Liver (tissue), 9 donors: ENCODE measurements around the gene C2orf92. TPM values are rescaled to one million over a fixed set of nuclear protein-coding genes. Genes with fewer than 3 reads are reported as not detected.

ENCODE experiments used
- DNase-seq: peaks from one replicate; pipeline ENCODE4 v3.0.0-alpha.2; 2017; ENCODE audit warnings: low spot score
- H3K27ac ChIP-seq, 2 donors: one replicate each; pipeline ENCODE4 v1.7.0; 2013; ENCODE audit warnings: inconsistent platforms in 2 of 2, low read length in 2 of 2, control low read depth in 1 of 2, low read depth in 1 of 2, mild to moderate bottlenecking in 1 of 2
- H3K27me3 ChIP-seq, 4 donors: one replicate each; pipeline versions ENCODE4 v1.6.1 to v1.7.0; 2013; ENCODE audit warnings: low read length in 3 of 4, inconsistent platforms in 1 of 4, mild to moderate bottlenecking in 1 of 4, moderate library complexity in 1 of 4; ENCODE audit not compliant: control insufficient read depth in 4 of 4, insufficient read depth in 4 of 4
- H3K36me3 ChIP-seq, 4 donors: one replicate each; pipeline versions ENCODE4 v1.6.1 to v1.7.0; 2013; ENCODE audit warnings: low read length in 3 of 4, mild to moderate bottlenecking in 3 of 4, low read depth in 1 of 4, moderate library complexity in 1 of 4; ENCODE audit not compliant: control insufficient read depth in 4 of 4, insufficient read depth in 3 of 4
- H3K4me1 ChIP-seq, 4 donors: one replicate each; pipeline versions ENCODE4 v1.6.1 to v1.7.0; 2013; ENCODE audit warnings: low read length in 3 of 4, mild to moderate bottlenecking in 3 of 4, moderate library complexity in 1 of 4; ENCODE audit not compliant: control insufficient read depth in 4 of 4, insufficient read depth in 4 of 4
- H3K4me3 ChIP-seq, 3 donors: one replicate each; pipeline versions ENCODE4 v1.6.1 to v1.7.0; 2013; ENCODE audit warnings: low read length in 3 of 3, control low read depth in 1 of 3, low read depth in 1 of 3, mild to moderate bottlenecking in 1 of 3
- H3K9ac ChIP-seq, 2 donors: one replicate each; pipeline ENCODE4 v1.7.0; 2013; ENCODE audit warnings: low read length in 2 of 2, mild to moderate bottlenecking in 2 of 2, moderate library complexity in 2 of 2, control low read depth in 1 of 2, low read depth in 1 of 2
- H3K9me3 ChIP-seq, 4 donors: one replicate each; pipeline versions ENCODE4 v1.6.1 to v1.7.0; 2013; ENCODE audit warnings: low read length in 3 of 4; ENCODE audit not compliant: control insufficient read depth in 4 of 4
- ATF3 ChIP-seq: IDR thresholded peaks from 2 replicates; pipeline ENCODE4 v1.6.1; 2016; ENCODE audit warnings: antibody characterized with exemption
- CTCF ChIP-seq: fragments of 150-350 bp; IDR thresholded peaks from 2 replicates; pipeline ENCODE4 v1.5.1; 2017; ENCODE audit warnings: improper control_type of control experiment, low read depth, low read length; ENCODE audit not compliant: missing input control
- EGR1 ChIP-seq, 2 donors: IDR thresholded peaks; 2 replicates each; pipeline ENCODE4 v1.6.1; 2016 to 2018; ENCODE audit warnings: antibody characterized with exemption in 2 of 2, low read depth in 2 of 2
- FOXA1 ChIP-seq: IDR thresholded peaks from 2 replicates; pipeline ENCODE4 v1.6.1; 2016; ENCODE audit warnings: antibody characterized with exemption
- FOXA2 ChIP-seq: IDR thresholded peaks from 2 replicates; pipeline ENCODE4 v1.6.1; 2016; ENCODE audit warnings: antibody characterized with exemption
- GABPA ChIP-seq, 2 donors: IDR thresholded peaks in 1 of 2; conservative IDR thresholded peaks in 1 of 2; 2 replicates each; pipeline ENCODE4 v1.6.1; 2016; ENCODE audit warnings: antibody characterized with exemption in 2 of 2, mild to moderate bottlenecking in 1 of 2, moderate library complexity in 1 of 2
- HNF4A ChIP-seq, 2 donors: conservative IDR thresholded peaks; 2 replicates each; pipeline ENCODE4 v1.6.1; 2016; ENCODE audit warnings: antibody characterized with exemption in 2 of 2, mild to moderate bottlenecking in 2 of 2
- HNF4G ChIP-seq: IDR thresholded peaks from 2 replicates; pipeline ENCODE4 v1.6.1; 2016; ENCODE audit warnings: antibody characterized with exemption
- JUND ChIP-seq, 2 donors: IDR thresholded peaks; 2 replicates each; pipeline ENCODE4 v1.6.1; 2016; ENCODE audit warnings: antibody characterized with exemption in 2 of 2
- MAX ChIP-seq: IDR thresholded peaks from 2 replicates; pipeline ENCODE4 v1.6.1; 2016; ENCODE audit warnings: antibody characterized with exemption
- NR2F2 ChIP-seq: IDR thresholded peaks from 2 replicates; pipeline ENCODE4 v1.6.1; 2016; ENCODE audit warnings: antibody characterized with exemption
- RAD21 ChIP-seq, 2 donors: IDR thresholded peaks; 2 replicates each; pipeline ENCODE4 v1.6.1; 2016; ENCODE audit warnings: antibody characterized with exemption in 2 of 2, mild to moderate bottlenecking in 2 of 2
- REST ChIP-seq: IDR thresholded peaks from 2 replicates; pipeline ENCODE4 v1.6.1; 2016; ENCODE audit warnings: antibody characterized with exemption, mild to moderate bottlenecking
- RXRA ChIP-seq, 2 donors: IDR thresholded peaks; 2 replicates each; pipeline ENCODE4 v1.6.1; 2017 to 2018; ENCODE audit warnings: antibody characterized with exemption in 2 of 2, mild to moderate bottlenecking in 1 of 2
- SP1 ChIP-seq: IDR thresholded peaks from 2 replicates; pipeline ENCODE4 v1.6.1; 2018; ENCODE audit warnings: antibody characterized with exemption, mild to moderate bottlenecking
- TAF1 ChIP-seq: conservative IDR thresholded peaks from 2 replicates; pipeline ENCODE4 v1.6.1; 2016; ENCODE audit warnings: antibody characterized with exemption, mild to moderate bottlenecking
- YY1 ChIP-seq: IDR thresholded peaks from 2 replicates; pipeline ENCODE4 v1.6.1; 2016; ENCODE audit warnings: antibody characterized with exemption, mild to moderate bottlenecking
- WGBS: extraction: QIAGEN DNeasy Blood & Tissue Kit; methylation state at CpG from one replicate; pipeline ENCODE4 v1.1.7; 2013; 5-methylcytosine and 5-hydroxymethylcytosine counted together
- polyA plus RNA-seq, 2 donors: library from polyadenylated mRNA; stranded (reverse) in 1 of 2; unstranded in 1 of 2; fragments of 200-250 nt in 1 of 2; fragments of >200 nt in 1 of 2; fragmentation: Nextera tagmentation in 1 of 2; extraction: Ambion mirVana in 1 of 2; gene quantifications; one replicate each; pipeline versions ENCODE4 v1.2.1 to v1.2.3, GENCODE V29; 2013 to 2015
- total RNA-seq, 2 donors: library from RNA; depleted of rRNA; stranded (reverse); fragments of >200 nt; gene quantifications; one replicate each; pipeline ENCODE4 v1.2.3, GENCODE V29; 2014
- donor health status: healthy.
- donor health status: healthy.
- donor health status: healthy.
- donor health status: healthy.
- donor health status: healthy.

C2orf92 gene
- total and polyA plus RNA-seq, 4 donors: 0.96 to 8.0 (median 2.7) TPM

GRCh38 chr2:97724946-97725688, 55.6 kb downstream of the C2orf92 start:
- TF ChIP-seq RXRA (IDR thresholded peaks at IDR 0.05) (no peak), HNF4G (no peak), EGR1 (IDR thresholded peaks at IDR 0.05; ENCODE audit: low read depth in 2 of 2) (no peak), ATF3 (no peak), JUND (IDR thresholded peaks at IDR 0.05) (no peak), NR2F2 (no peak), RAD21 (IDR thresholded peaks at IDR 0.05) (no peak), SP1 (no peak), YY1 (no peak), FOXA1 (no peak), HNF4A (conservative IDR thresholded peaks at IDR 0.05) (no peak), CTCF (no peak), GABPA (IDR thresholded peaks at IDR 0.05 in 1 of 2, conservative IDR thresholded peaks at IDR 0.05 in 1 of 2) (no peak), FOXA2 (no peak), REST (no peak), MAX (no peak)
- H3K9me3 ChIP-seq: peaks cover 0 to under 1% (median under 1%) of the 10 kb centered on the region in 4 donors
- H3K4me1 ChIP-seq: no peaks in the 10 kb centered on the region
- no peak overlapping the region for H3K4me3 ChIP-seq
- no peaks in the 10 kb centered on the region for H3K27me3 ChIP-seq
- no peak for DNase-seq
- 90% methylated on average over 31 of the region's 31 CpGs for WGBS
- H3K9ac ChIP-seq: no peak overlapping the region
- H3K36me3 ChIP-seq: no peaks in the 10 kb centered on the region
- H3K27ac ChIP-seq: no peak overlapping the region

GRCh38 chr2:97726261-97727064, 57.0 kb downstream of the C2orf92 start:
- H3K4me1 ChIP-seq: no peaks in the 10 kb centered on the region
- no peaks in the 10 kb centered on the region for H3K27me3 ChIP-seq
- peaks cover 0 to 4% (median 2%) of the 10 kb centered on the region in 4 donors for H3K9me3 ChIP-seq
- H3K9ac ChIP-seq: no peak overlapping the region
- no peak overlapping the region for H3K27ac ChIP-seq
- no peak for DNase-seq
- WGBS: 70% methylated on average over 4 of the region's 4 CpGs
- no peak overlapping the region for H3K4me3 ChIP-seq
- H3K36me3 ChIP-seq: no peaks in the 10 kb centered on the region
- TF ChIP-seq RXRA (IDR thresholded peaks at IDR 0.05) (no peak), REST (no peak), HNF4G (no peak), FOXA1 (no peak), TAF1 (no peak), SP1 (no peak), ATF3 (no peak), JUND (IDR thresholded peaks at IDR 0.05) (no peak), EGR1 (IDR thresholded peaks at IDR 0.05; ENCODE audit: low read depth in 2 of 2) (no peak), GABPA (IDR thresholded peaks at IDR 0.05 in 1 of 2, conservative IDR thresholded peaks at IDR 0.05 in 1 of 2) (no peak), HNF4A (conservative IDR thresholded peaks at IDR 0.05) (no peak), MAX (no peak), YY1 (no peak)
